Parathyroid adenoma (tissue), 2 donors: ENCODE results near the gene NAB2.

Experiments
- H2AFZ ChIP-seq: fragments of 300-600 bp; sonication (generic); one replicate; pipeline ENCODE4 v1.7.0; 2017; ENCODE audit warnings: antibody characterized with exemption, mild to moderate bottlenecking
- H3K27ac ChIP-seq: fragments of 300-600 bp; sonication (generic); one replicate; pipeline ENCODE4 v1.7.0; 2017
- H3K27me3 ChIP-seq: fragments of 300-600 bp; sonication (generic); one replicate; pipeline ENCODE4 v1.7.0; 2017; ENCODE audit warnings: low read length; ENCODE audit not compliant: control insufficient read depth, insufficient read depth
- H3K36me3 ChIP-seq: fragments of 300-600 bp; sonication (generic); one replicate; pipeline ENCODE4 v1.7.0; 2017; ENCODE audit warnings: low read length; ENCODE audit not compliant: control insufficient read depth, insufficient read depth
- H3K4me1 ChIP-seq: fragments of 300-600 bp; sonication (generic); one replicate; pipeline ENCODE4 v1.7.0; 2017; ENCODE audit warnings: control low read depth
- H3K4me2 ChIP-seq: fragments of 300-600 bp; sonication (generic); one replicate; pipeline ENCODE4 v1.7.0; 2017; ENCODE audit warnings: low read length
- H3K4me3 ChIP-seq: fragments of 300-600 bp; sonication (generic); one replicate; pipeline ENCODE4 v1.7.0; 2017; ENCODE audit warnings: low read depth, low read length
- H3K79me2 ChIP-seq: fragments of 300-600 bp; sonication (generic); one replicate; pipeline ENCODE4 v1.7.0; 2017; ENCODE audit warnings: control low read depth
- H3K9ac ChIP-seq: fragments of 300-600 bp; sonication (generic); one replicate; pipeline ENCODE4 v1.7.0; 2017; ENCODE audit warnings: mild to moderate bottlenecking
- H3K9me3 ChIP-seq: fragments of 300-600 bp; sonication (generic); one replicate; pipeline ENCODE4 v1.7.0; 2017; ENCODE audit warnings: low read length; ENCODE audit not compliant: control insufficient read depth
- CTCF ChIP-seq: fragments of 300-600 bp; sonication (generic); IDR thresholded peaks from one replicate; pipeline ENCODE4 v1.7.0; 2017; ENCODE audit warnings: antibody characterized with exemption, mild to moderate bottlenecking
- donor health status: primary hyperparathyroidism.

NAB2 gene

GRCh38 chr12:57138526-57139272, 49.8 kb downstream of the NAB2 start:
- no peaks in the 10 kb centered on the region for H3K36me3 ChIP-seq
- no peak overlapping the region for H3K4me2 ChIP-seq
- H3K27ac ChIP-seq, result no peak overlapping the region
- no peaks in the 10 kb centered on the region for H3K4me1 ChIP-seq
- H3K9me3 ChIP-seq, result no peaks in the 10 kb centered on the region
- H3K27me3 ChIP-seq, result no peaks in the 10 kb centered on the region
- H3K4me3 ChIP-seq, result no peak overlapping the region
- no peak for TF ChIP-seq CTCF
- no peak overlapping the region for H3K9ac ChIP-seq
- H2AFZ ChIP-seq, result no peak overlapping the region
- H3K79me2 ChIP-seq, result no peaks in the 10 kb centered on the region

GRCh38 chr12:57139796-57140649, 51.1 kb downstream of the NAB2 start:
- H3K4me1 ChIP-seq, result no peaks in the 10 kb centered on the region
- H3K79me2 ChIP-seq, result no peaks in the 10 kb centered on the region
- H3K27ac ChIP-seq, result no peak overlapping the region
- H3K9ac ChIP-seq, result no peak overlapping the region
- no peaks in the 10 kb centered on the region for H3K27me3 ChIP-seq
- H3K36me3 ChIP-seq, result no peaks in the 10 kb centered on the region
- no peaks in the 10 kb centered on the region for H3K9me3 ChIP-seq
- no peak overlapping the region for H3K4me2 ChIP-seq
- TF ChIP-seq CTCF, result no peak
- no peak overlapping the region for H3K4me3 ChIP-seq
- H2AFZ ChIP-seq, result no peak overlapping the region

DNA sequence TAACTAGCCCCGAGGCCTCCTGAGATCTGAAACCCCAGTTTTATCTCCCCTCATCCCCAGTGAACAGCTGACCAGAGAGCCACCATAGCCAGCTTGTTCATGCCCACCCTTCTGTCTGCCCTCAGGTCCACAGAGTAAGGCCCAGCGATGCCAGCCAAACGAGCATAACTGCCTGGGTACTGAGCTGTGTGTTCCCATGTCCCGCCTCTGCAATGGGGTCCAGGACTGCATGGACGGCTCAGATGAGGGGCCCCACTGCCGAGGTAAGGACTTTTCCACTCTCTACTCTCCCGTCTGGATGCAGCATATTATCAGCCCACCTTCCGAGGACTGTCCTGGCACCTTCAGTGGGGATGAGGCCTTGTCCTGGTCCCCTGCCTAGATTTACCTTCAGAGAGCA, 52.3 kb downstream of the NAB2 start:
- Histone ChIP-seq H3K9ac (no peak overlapping the region), H3K27me3 (no peaks in the 10 kb centered on the region), H3K4me2 (no peak overlapping the region), H3K9me3 (no peaks in the 10 kb centered on the region), H3K4me3 (no peak overlapping the region), H3K79me2 (no peaks in the 10 kb centered on the region), H3K36me3 (no peaks in the 10 kb centered on the region), H3K4me1 (no peaks in the 10 kb centered on the region), H3K27ac (no peak overlapping the region), H2AFZ (no peak overlapping the region)
- no peak for TF ChIP-seq CTCF

DNA sequence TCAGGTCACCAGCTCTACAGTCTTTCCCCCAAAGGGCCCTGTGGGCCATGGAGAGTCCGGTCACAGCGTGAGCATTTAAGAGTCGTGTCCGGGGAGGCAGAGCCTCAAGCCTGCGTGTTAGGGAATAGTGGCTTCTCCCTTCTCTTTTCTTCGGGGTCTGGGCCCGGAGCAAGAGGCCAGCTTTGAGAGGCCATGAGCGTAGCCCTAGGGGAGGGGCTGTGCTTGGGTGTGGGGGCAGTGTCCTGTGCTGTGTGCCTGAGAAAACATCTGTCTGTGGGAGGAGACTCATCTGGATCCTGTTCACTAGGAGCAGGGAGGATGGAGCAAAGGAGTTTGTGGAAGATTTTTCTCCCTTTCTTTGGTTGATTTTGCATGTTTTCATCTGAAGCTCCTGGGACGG, 53.2 kb downstream of the NAB2 start:
- no peak overlapping the region for H3K4me2 ChIP-seq
- no peaks in the 10 kb centered on the region for H3K36me3 ChIP-seq
- H3K9ac ChIP-seq, result no peak overlapping the region
- no peaks in the 10 kb centered on the region for H3K27me3 ChIP-seq
- H3K4me3 ChIP-seq, result no peak overlapping the region
- no peak overlapping the region for H3K27ac ChIP-seq
- no peaks in the 10 kb centered on the region for H3K9me3 ChIP-seq
- no peak for TF ChIP-seq CTCF
- H2AFZ ChIP-seq, result no peak overlapping the region
- no peaks in the 10 kb centered on the region for H3K79me2 ChIP-seq
- H3K4me1 ChIP-seq, result no peaks in the 10 kb centered on the region
